IMR-90 (cell line): ENCODE data around the gene WNT7B. TPM values are rescaled to one million over a fixed set of nuclear protein-coding genes. Genes with fewer than 3 reads are reported as not detected.

Experiments used
- ATAC-seq: fragments of 200-7000 bp; cut with Tn5 transposase; 2 replicates; pipeline ENCODE4 v1.9.1; 2020; ENCODE audit warnings: low read depth, mild to moderate bottlenecking, moderate library complexity
- BruUV-seq: library from RNA; stranded (reverse); fragments of 400-500 nt; replicated peaks from 2 replicates; lab custom pipeline; 2021; lab: Mats Ljungman, UMichigan
- CTCF ChIA-PET: fragments of 300-600 bp; formaldehyde crosslinking; extraction: SDS; loops from one replicate; lab custom pipeline; 2021; ENCODE audit warnings: antibody characterized with exemption; lab: Yijun Ruan, JAX
- POLR2A ChIA-PET: fragments of 300-600 bp; sonication (Branson Sonifier 250); formaldehyde crosslinking; loops from one replicate; lab custom pipeline; 2022; ENCODE audit warnings: antibody characterized with exemption; ENCODE audit not compliant: unreplicated experiment; lab: Charles Lee
- DNase-seq: peaks from one replicate; pipeline ENCODE4 v3.0.0; 2013
- H2AFZ ChIP-seq: replicated peaks from 2 replicates; pipeline ENCODE3; 2013; ENCODE audit warnings: low read length, mild to moderate bottlenecking; ENCODE audit not compliant: poor library complexity
- H2AK5ac ChIP-seq: 2 replicates; pipeline ENCODE4 v1.6.1; 2013; ENCODE audit warnings: low read depth, low read length, inconsistent platforms
- H2AK9ac ChIP-seq: replicated peaks from 2 replicates; pipeline ENCODE3; 2013; ENCODE audit warnings: mild to moderate bottlenecking, low read depth, low read length, moderate library complexity; ENCODE audit not compliant: poor library complexity
- H2BK120ac ChIP-seq: 2 replicates; pipeline ENCODE4 v1.6.1; 2013; ENCODE audit warnings: low read depth, low read length, inconsistent platforms
- H2BK15ac ChIP-seq: 3 replicates; pipeline ENCODE4 v1.6.1; 2013; ENCODE audit warnings: low read depth, low read length, inconsistent platforms
- H2BK20ac ChIP-seq: 2 replicates; pipeline ENCODE4 v1.6.1; 2013; ENCODE audit warnings: low read depth, mild to moderate bottlenecking, inconsistent platforms, low read length, moderate library complexity
- H2BK5ac ChIP-seq: 2 replicates; pipeline ENCODE4 v1.6.1; 2013; ENCODE audit warnings: mild to moderate bottlenecking, low read depth, low read length, inconsistent platforms; ENCODE audit not compliant: poor library complexity, severe bottlenecking
- H3K14ac ChIP-seq: replicated peaks from 2 replicates; pipeline ENCODE4 v1.6.1; 2013; ENCODE audit warnings: low read depth, low read length, inconsistent platforms
- H3K18ac ChIP-seq: 2 replicates; pipeline ENCODE4 v1.6.1; 2013; ENCODE audit warnings: low read depth, low read length, control low read depth
- H3K23ac ChIP-seq: 2 replicates; pipeline ENCODE4 v1.6.1; 2013; ENCODE audit warnings: low read depth, low read length, inconsistent platforms
- H3K27ac ChIP-seq: 2 replicates; pipeline ENCODE4 v1.5.1; 2013; ENCODE audit warnings: mild to moderate bottlenecking, control low read depth, low read length; ENCODE audit not compliant: insufficient read depth
- H3K27me3 ChIP-seq: 2 replicates; pipeline ENCODE4 v1.6.1; 2013; ENCODE audit warnings: low read length; ENCODE audit not compliant: control insufficient read depth, insufficient read depth
- H3K36me3 ChIP-seq: 2 replicates; pipeline ENCODE4 v1.6.1; 2013; ENCODE audit warnings: low read length, mixed read lengths; ENCODE audit not compliant: control insufficient read depth, insufficient read depth
- H3K4ac ChIP-seq: 2 replicates; pipeline ENCODE4 v1.6.1; 2013; ENCODE audit warnings: low read depth, low read length, inconsistent platforms
- H3K4me1 ChIP-seq: 2 replicates; pipeline ENCODE4 v1.6.1; 2013; ENCODE audit warnings: low read length, mixed read lengths; ENCODE audit not compliant: control insufficient read depth, insufficient read depth
- H3K4me2 ChIP-seq: 2 replicates; pipeline ENCODE4 v1.6.1; 2013; ENCODE audit warnings: low read depth, mild to moderate bottlenecking, control low read depth, low read length, moderate library complexity
- H3K4me3 ChIP-seq: 2 replicates; pipeline ENCODE4 v1.5.1; 2013; ENCODE audit warnings: low read depth, mild to moderate bottlenecking, control low read depth, low read length, moderate library complexity; ENCODE audit not compliant: insufficient read depth
- H3K56ac ChIP-seq: 2 replicates; pipeline ENCODE4 v1.6.1; 2013; ENCODE audit warnings: low read length, inconsistent platforms; ENCODE audit not compliant: insufficient read depth; ENCODE audit errors: extremely low read depth
- H3K79me1 ChIP-seq, 2 experiments: 2 replicates each; pipeline ENCODE4 v1.6.1; 2013; ENCODE audit warnings: low read length in 2 of 2, inconsistent platforms in 1 of 2, low read depth in 1 of 2
- H3K9ac ChIP-seq: 2 replicates; pipeline ENCODE4 v1.6.1; 2013; ENCODE audit warnings: low read depth, low read length, control low read depth
- H3K9me1 ChIP-seq: 2 replicates; pipeline ENCODE4 v1.6.1; 2013; ENCODE audit warnings: low read length, inconsistent platforms; ENCODE audit not compliant: insufficient read depth
- H3K9me3 ChIP-seq: 2 replicates; pipeline ENCODE4 v1.6.1; 2013; ENCODE audit warnings: low read length; ENCODE audit not compliant: control insufficient read depth, insufficient read depth
- H4K20me1 ChIP-seq: 2 replicates; pipeline ENCODE4 v1.6.1; 2013; ENCODE audit warnings: low read length, inconsistent platforms; ENCODE audit not compliant: insufficient read depth
- H4K5ac ChIP-seq: 2 replicates; pipeline ENCODE4 v1.6.1; 2013; ENCODE audit warnings: mild to moderate bottlenecking, low read depth, low read length, control low read depth
- H4K8ac ChIP-seq, 2 experiments: 2 replicates each; pipeline ENCODE4 v1.6.1; 2013; ENCODE audit warnings: low read depth in 2 of 2, low read length in 2 of 2, control low read depth in 1 of 2, inconsistent platforms in 1 of 2
- H4K91ac ChIP-seq: 2 replicates; pipeline ENCODE4 v1.6.1; 2013; ENCODE audit warnings: low read depth, low read length, inconsistent platforms; ENCODE audit not compliant: insufficient read depth
- CEBPB ChIP-seq: IDR thresholded peaks from 2 replicates; pipeline ENCODE4 v1.6.1; 2012; ENCODE audit warnings: low read depth, low read length, improper control_type of control experiment
- MAZ ChIP-seq: IDR thresholded peaks from 2 replicates; pipeline ENCODE4 v1.6.1; 2012; ENCODE audit warnings: low read depth, mild to moderate bottlenecking, low read length, improper control_type of control experiment, moderate library complexity, borderline replicate concordance
- MXI1 ChIP-seq: IDR thresholded peaks from 2 replicates; pipeline ENCODE4 v1.6.1; 2012; ENCODE audit warnings: low read depth, mild to moderate bottlenecking, low read length, moderate library complexity, borderline replicate concordance
- POLR2A ChIP-seq: IDR thresholded peaks from 2 replicates; pipeline ENCODE4 v1.6.1; 2012; ENCODE audit warnings: mild to moderate bottlenecking, low read depth, low read length
- WGBS, 2 experiments: methylation state at CpG; one replicate each; pipeline versions ENCODE4 v1.1.5 to v1.1.7; 2013; ENCODE audit warnings: missing lambda C conversion rate in 2 of 2; ENCODE audit not compliant: insufficient read length in 1 of 2; ENCODE audit errors: extremely low coverage in 2 of 2; 5-methylcytosine and 5-hydroxymethylcytosine counted together
- dilution Hi-C: fragments of 300-500 bp; cut with HindIII; formaldehyde crosslinking; loops from one replicate; pipeline ENCODE4 v1.14.3; 2018; ENCODE audit warnings: low sequenced_read_pairs; ENCODE audit not compliant: unreplicated experiment
- in situ Hi-C: fragments of 300-500 bp; cut with MboI; formaldehyde crosslinking; loops from 3 replicates; pipeline ENCODE4 v1.14.3; 2019; ENCODE audit warnings: low sequenced_read_pairs, inconsistent platforms, mixed read lengths
- intact Hi-C: fragments of 100-400 bp; cut with micrococcal nuclease; formaldehyde crosslinking; loops from 2 replicates; pipeline ENCODE4 v1.10.0; 2022
- polyA plus RNA-seq, 3 experiments: library from polyadenylated mRNA; depleted of rRNA; stranded (reverse); fragments of >200 nt; gene quantifications; 2 replicates each; pipeline ENCODE4 v1.2.3, GENCODE V29; 2012; ENCODE audit warnings: low replicate concordance in 1 of 3
- total RNA-seq: library from RNA; depleted of rRNA; stranded (reverse); fragments of >200 nt; gene quantifications from 2 replicates; pipeline ENCODE4 v1.2.3, GENCODE V29; 2012
- TF ChIP-seq, protein P1 (sequence below): fragments of 150-350 bp; IDR thresholded peaks from 2 replicates; pipeline ENCODE4 v1.6.1; 2016; ENCODE audit warnings: low read depth, mild to moderate bottlenecking, low read length, moderate library complexity, borderline replicate concordance
- TF ChIP-seq, protein P2 (sequence below): fragments of 150-350 bp; IDR thresholded peaks from 2 replicates; pipeline ENCODE4 v1.6.1; 2017; ENCODE audit warnings: mild to moderate bottlenecking, antibody characterized with exemption, low read length, low read depth

The WNT7B gene
- total and polyA plus RNA-seq, 2 of the 4 experiments (the other 2 are of a cell fraction) = under 0.01 to 0.15 TPM

DNA sequence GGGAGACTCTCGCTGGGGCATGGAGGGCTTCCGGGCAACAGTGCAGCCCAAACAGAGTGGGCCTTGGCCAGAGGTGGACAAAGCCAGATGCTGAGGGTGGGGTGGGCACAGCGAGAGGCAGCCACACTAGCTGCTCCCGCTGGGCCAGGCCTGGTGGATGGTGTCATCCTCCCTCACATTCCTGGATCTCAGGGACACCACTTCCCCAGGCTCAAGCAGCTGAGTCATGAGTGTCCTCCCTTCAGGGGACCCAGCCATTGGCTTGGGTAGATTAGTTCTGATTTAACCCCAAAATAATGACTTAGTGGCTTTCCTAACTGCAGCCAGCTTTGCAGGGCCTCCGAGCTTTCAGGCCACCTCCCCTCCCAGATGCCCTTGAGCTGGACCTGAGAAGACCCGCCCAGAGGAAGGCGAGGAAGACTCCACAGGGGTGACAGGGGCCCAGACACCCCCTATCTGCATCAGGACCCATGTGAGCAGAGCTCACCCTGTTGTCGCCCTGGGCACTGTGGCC lies 25.9 kb upstream of the WNT7B start:
- Histone ChIP-seq H2BK15ac (peak overlapping the region; percentile 99), H2AFZ (peak overlapping the region; percentile 91), H3K9me3 (no peaks in the 10 kb centered on the region), H4K5ac (peak overlapping the region; percentile 79), H2BK20ac (peak overlapping the region; percentile 92), H3K4me3 (no peak overlapping the region), H2BK120ac (peak overlapping the region; percentile 82), H3K18ac (peak overlapping the region; percentile 55; the same call in 1 of the 2 replicates), H3K9me1 (peaks cover 19% of the 10 kb centered on the region), H3K4me1 (peaks cover 36% of the 10 kb centered on the region), H4K91ac (peak overlapping the region; percentile 96), H3K9ac (peak overlapping the region; percentile 34; the same call in 1 of the 2 replicates), H3K14ac (peak overlapping the region; percentile 42), H4K8ac (peak overlapping the region; percentile 71 to 91; a peak in 3 of 4 replicates), H2AK5ac (peak overlapping the region; percentile 96), H3K27me3 (no peaks in the 10 kb centered on the region), H3K56ac (0 out of 2 replicates have a peak overlapping the region, but pooled peaks have one; percentile 6), H3K4me2 (no peak overlapping the region), H3K23ac (peak overlapping the region; percentile 60; the same call in 1 of the 2 replicates), H2AK9ac (peak overlapping the region; percentile 83), H3K4ac (peak overlapping the region; percentile 80), H3K27ac (peak overlapping the region; percentile 12), H4K20me1 (no peaks in the 10 kb centered on the region), H3K79me1 (peaks cover 0 to 13% of the 10 kb centered on the region in 2 experiments; a peak in 1 of 4 replicates), H3K36me3 (no peaks in the 10 kb centered on the region), H2BK5ac (peak overlapping the region; percentile 87)
- intact Hi-C loops (no loop called here), in situ Hi-C loops (no loop called here), dilution Hi-C loops (no loop called here)
- ChIA-PET POLR2A (no interaction called here), CTCF (no interaction called here)
- TF ChIP-seq MXI1 = no peak
- TF ChIP-seq MAZ = 0 out of 2 replicates have a peak, but pooled peaks have one; percentile 15
- no peak for TF ChIP-seq POLR2A
- TF ChIP-seq, protein P1, sequence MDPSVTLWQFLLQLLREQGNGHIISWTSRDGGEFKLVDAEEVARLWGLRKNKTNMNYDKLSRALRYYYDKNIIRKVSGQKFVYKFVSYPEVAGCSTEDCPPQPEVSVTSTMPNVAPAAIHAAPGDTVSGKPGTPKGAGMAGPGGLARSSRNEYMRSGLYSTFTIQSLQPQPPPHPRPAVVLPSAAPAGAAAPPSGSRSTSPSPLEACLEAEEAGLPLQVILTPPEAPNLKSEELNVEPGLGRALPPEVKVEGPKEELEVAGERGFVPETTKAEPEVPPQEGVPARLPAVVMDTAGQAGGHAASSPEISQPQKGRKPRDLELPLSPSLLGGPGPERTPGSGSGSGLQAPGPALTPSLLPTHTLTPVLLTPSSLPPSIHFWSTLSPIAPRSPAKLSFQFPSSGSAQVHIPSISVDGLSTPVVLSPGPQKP = no peak
- TF ChIP-seq CEBPB = no peak
- TF ChIP-seq, protein P2, sequence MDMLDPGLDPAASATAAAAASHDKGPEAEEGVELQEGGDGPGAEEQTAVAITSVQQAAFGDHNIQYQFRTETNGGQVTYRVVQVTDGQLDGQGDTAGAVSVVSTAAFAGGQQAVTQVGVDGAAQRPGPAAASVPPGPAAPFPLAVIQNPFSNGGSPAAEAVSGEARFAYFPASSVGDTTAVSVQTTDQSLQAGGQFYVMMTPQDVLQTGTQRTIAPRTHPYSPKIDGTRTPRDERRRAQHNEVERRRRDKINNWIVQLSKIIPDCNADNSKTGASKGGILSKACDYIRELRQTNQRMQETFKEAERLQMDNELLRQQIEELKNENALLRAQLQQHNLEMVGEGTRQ = no peak
- no TSS peak for BruUV-seq
- ATAC-seq (peak; percentile 36), DNase-seq (peak; percentile 56)
- WGBS, 2 experiments = 100% methylated on average over 3 of the region's 8 CpGs; no CpG with 5 or more reads in 1 of the 2 experiments
